ENCODE measurements around the gene FNDC3B.

Gene FNDC3B

GRCh38 chr3:172272698-172273097, 233.3 kb downstream of the FNDC3B start:
- no peak for DNase-seq

- DNase-seq = no peak
These were observed 234.0 kb downstream of the FNDC3B start for GRCh38 chr3:172273378-172273777.

DNA sequence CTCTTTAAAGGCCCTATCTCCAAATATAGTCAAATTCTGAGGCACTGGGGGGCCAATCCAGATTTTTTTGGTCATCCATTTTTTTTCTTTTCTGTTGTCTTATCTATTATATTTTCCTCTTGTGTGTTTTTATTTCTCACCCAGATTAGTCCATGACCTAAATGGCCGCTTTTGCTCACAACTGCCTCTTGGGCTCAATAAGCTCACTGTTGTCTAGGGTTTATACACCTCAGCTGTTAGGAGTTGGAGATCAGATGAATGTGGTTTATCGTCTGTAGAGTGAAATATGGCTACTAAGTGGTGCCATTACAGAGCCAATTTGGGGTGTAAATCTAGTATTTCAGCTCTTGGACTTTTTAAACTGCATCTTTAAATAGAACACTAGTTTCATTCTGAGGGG, 235.5 kb downstream of the FNDC3B start:
- DNase-seq = no peak

DNA sequence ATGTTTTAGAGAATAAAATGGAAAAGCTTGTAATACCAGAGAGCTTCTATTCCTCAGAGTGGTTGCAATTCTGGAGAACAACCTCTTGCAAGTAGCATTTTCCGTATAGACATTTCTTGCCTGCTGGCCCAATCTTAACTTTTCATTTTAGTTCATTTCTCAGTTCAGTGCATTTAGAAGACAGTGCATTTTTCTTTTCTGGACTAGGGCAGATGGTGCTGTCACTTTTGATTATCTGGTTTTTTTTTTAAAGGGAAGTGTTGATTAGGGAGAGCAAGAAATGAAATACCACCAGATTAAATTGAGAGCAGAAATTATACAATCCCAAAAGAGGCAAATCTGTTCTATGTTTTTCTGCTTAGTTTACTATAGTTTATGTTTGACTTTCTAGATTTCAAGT, 236.2 kb downstream of the FNDC3B start:
- no peak for DNase-seq

- no peak for DNase-seq
These were observed 236.7 kb downstream of the FNDC3B start for GRCh38 chr3:172276103-172276502.

DNA sequence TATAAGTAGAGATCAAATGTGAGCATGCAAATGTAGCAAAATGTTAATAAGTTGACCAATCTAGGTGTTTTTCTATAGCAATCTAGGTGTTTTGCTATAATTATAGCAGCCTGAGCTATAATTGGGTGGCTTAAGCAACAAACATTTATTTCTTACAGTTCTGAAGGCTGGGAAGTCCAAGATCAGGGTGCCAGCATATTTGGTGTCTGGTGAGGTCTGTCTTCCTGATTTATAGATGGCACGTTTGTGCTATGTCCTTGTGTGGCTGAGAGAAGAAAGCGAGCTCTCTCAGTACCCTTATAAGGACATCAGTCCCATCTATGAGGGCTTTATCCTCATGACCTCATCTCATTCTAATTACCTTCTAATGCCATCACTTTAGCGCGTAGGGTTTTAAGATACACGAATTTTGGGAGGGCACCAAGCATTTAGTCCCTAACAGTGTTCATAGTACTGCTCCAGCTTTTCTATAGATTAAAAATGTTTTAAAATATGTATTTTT, 237.8 kb downstream of the FNDC3B start:
- no peak for DNase-seq

DNA sequence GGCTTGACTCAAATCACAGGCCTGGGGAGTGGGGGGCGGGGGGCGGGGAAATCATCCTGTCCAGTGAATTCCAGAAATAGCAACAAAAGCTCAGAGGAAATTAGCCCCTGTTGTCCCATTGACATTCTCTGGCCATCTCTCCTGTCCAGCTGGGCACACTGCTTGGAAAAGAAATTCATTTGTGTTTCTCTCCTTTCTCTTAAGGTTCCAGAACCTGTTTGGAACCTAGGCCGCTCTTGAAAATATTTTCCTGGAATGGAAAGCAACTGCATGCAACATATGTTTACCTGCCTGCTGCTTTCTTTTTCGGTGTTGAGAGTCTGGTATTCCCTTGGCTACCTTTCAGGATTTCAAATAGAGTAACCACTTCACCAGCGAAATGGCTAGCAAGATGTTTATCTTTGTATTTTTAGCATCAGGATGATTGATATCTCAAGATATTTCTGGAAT, 239.8 kb downstream of the FNDC3B start:
- no peak for DNase-seq

- DNase-seq = no peak
These were observed 240.6 kb downstream of the FNDC3B start for GRCh38 chr3:172279974-172280373.

DNA sequence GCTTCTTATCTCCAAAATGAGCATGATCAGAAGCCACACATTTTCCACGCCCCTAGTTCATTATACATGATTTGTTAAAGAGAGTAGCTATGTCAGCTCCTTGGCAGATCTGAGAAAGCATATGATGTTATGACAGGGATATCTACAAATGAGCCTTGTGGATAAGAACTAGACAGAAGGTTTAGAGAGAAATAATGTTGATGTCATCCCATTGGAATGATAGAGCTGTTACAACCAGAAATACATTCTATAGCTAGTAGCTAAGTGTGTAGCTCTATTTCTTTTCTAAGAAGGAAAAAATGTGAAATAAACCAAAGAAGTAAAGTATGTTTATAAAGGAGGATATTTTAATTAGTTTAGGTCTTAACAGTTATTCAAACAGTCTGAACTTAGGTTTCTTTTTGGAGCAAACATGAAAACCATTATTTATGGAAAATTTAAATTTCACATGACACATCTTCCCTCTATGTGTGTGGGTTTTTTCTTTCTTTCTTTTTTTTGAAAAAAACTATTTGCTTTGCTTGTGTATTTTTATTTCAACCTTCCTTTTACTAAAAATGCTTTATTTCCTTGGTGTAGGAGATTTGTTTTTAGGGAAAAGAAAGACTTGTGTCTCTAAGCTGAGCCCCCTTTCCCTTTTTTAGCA, 241.2 kb downstream of the FNDC3B start:
- no peak for DNase-seq

DNA sequence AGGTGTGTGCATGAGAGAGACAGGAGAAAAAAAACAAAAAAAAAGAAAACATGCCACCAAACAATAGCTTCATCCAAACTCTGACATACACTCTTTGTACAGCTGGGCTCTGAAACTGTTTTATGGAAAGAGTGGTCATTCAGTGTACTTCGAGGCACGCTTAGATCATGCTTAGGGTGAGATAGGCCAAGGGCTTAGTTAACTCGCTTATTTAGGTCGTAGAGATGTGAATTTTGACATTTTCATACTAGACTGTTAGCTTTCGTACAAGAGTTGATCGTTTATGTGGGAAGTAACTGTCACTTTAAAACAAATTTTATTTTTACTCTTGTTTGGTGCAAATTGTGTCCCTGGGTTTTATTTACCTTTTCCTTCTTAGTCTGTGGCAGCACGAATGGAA, 242.5 kb downstream of the FNDC3B start:
- DNase-seq = no peak

GRCh38 chr3:172282850-172283249, 243.5 kb downstream of the FNDC3B start:
- DNase-seq = no peak

GRCh38 chr3:172283841-172284357, 244.5 kb downstream of the FNDC3B start:
- DNase-seq = no peak

DNA sequence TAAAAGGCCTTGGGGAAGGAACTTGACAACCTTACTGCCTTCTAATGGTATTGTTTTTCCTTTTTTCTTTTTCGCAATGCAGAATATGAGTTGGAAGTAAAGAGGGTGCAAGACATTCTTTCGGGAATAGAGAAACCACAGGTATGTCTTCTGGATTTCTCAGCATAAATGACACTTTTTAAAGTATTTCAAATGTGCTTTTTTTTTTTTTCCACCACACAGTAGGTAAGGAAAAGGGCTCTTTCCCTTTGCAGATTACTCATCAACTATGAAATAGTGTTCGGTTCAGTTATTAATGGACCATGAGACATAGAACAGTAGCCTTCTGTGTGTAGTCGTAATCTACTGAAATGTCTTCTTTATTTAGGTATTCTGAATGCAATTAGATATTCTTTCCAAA, 246.5 kb downstream of the FNDC3B start:
- DNase-seq = no peak

DNA sequence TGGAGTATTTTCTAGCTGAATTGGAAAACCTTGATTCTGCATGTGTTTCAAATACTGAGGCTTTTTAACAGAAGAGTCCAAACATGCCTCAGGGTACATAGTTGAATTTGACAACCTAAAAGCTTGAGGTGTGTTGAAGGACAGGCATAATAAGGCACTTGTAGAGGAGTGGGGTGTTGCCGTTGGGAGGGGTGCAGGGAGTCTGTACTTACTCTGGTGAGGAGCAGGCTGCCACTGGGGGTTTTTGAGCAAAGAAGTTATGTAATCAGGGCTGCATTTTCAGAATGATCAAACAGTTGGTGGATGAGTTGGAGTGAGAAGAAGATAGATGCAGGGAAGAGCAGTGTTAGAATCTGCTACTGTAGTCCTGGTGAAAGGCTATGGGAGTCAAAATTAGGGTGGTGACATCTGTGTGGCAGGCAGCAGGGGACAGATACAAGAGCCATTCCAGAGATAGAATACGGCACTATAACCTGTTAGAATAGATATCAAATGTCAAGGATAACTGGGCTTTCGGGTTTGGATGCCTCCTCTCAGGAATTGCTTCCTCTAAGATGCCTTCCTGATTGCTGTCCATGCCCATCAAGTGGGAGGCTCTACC, 247.3 kb downstream of the FNDC3B start:
- DNase-seq = no peak

DNA sequence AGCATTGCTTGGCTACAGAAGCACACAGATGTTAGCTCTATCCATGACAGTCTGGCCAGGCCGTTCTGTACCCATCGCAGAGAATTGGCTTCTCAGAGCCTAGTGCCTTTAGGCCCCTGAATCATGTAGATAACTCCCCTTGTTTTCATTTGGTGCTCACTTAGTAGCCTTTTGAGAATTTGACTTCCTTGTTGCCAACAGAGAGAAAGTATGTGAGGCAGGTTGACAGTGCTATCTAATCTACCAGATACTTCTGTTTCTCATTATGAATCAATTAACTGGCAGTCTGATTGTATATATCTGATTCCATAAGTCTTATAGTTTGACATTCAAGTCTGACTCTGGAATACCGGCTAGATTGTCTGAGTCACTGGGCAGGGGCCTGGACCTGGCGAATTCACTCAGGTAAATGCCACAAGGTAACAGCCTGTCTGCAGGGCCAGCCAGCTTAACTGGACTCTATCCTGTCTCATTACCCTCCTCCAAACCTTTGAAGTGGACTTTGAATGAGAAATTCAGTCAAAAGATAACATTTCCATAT, 248.6 kb downstream of the FNDC3B start:
- DNase-seq = no peak

DNA sequence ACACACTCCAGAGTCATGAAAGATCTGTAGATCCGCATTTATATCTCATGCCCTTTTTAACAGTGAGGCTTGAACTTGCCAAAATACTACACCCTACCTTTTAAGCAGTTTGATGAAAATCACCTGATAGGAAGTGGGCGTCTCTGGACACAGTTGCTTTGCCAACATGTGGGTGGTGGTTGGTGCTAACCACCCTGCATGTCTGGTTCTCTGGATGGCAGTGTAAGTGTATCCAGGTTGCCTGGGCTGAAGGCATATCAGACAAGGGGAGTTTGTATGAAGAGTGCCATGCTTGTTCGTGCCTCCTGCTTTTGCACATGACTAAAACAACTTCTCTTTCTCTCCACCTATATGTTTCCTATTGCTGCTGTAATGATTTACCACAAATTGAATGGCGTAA, 249.3 kb downstream of the FNDC3B start:
- DNase-seq = no peak

DNA sequence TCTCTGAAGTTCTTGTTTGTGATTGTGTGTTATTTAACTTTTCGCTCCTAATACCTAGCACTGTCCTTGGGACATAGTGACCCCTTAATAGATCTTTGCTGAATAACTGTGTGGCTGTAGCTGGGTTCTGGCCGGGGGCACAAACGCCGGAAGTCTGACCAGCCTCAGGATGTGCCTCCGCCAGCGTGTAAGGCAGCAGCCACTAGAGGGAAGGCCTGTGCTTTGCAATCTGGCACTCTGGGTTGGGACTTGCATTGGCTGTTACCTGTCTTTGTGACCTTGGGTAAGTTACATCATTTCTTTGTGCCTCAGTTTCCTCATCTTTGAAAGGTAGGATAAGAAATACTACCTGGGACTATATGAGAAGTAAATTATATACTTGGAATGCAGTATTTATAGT, 250.2 kb downstream of the FNDC3B start:
- no peak for DNase-seq

DNA sequence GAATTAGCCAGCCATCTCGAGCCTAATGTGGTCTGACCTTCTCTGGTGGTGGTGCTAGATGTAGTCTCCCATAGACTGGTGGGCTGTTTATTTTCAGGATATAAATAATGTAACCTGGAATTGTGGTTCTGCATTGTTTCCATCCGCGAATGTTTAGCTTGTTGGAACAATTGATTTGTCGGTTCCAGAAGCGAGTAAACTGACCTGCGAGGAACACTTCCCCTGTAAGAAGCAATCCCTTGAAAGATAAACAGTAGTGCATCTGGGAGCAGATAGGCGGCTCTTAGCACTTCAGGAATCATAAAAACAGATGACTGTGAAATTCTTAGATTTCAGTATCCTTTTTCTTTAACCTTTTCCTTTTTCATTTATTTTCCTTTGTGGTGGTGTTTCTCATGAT, 251.1 kb downstream of the FNDC3B start:
- DNase-seq = no peak

DNA sequence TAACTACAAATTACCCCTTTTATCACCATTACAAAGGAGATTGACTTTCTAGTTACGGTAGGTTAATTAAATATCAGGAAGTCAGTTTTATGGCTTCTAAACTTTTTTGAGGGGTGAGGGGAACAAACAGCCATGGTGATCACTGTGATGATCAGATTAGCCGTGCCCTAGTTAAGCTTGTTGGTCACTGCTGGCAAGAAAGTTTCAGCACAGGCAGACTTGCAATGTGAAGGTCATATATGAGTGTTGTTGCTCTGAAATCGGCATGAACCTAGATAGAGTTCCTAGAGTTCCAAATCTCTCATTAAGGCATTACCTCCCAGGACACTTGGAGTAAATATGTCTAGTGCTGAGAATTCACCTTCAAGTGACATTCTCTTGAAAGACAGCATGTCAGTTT, 252.3 kb downstream of the FNDC3B start:
- no peak for DNase-seq

- DNase-seq = no peak
These were observed 253.0 kb downstream of the FNDC3B start for GRCh38 chr3:172292422-172292821.

DNA sequence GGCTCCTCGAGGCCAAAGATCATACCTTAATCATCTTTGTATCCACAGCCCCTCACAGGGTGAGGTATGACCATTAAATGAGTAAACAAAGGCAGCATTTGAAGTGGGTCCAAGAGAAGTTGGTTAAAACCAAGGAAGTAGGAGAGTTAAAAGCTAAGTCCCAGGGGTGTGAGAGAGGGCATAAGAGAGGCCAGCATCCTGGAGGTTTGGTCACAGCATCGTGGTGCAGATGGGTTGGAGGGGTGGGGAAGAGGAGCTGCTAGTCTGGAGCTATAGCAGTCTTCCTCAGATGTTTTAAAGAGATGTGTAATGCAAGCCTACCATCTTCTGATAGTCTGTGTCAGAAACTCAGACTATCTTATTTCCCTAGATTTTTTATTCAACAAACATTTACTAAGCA, 253.7 kb downstream of the FNDC3B start:
- DNase-seq = no peak

GRCh38 chr3:172294223-172294806, 254.9 kb downstream of the FNDC3B start:
- no peak for DNase-seq

DNA sequence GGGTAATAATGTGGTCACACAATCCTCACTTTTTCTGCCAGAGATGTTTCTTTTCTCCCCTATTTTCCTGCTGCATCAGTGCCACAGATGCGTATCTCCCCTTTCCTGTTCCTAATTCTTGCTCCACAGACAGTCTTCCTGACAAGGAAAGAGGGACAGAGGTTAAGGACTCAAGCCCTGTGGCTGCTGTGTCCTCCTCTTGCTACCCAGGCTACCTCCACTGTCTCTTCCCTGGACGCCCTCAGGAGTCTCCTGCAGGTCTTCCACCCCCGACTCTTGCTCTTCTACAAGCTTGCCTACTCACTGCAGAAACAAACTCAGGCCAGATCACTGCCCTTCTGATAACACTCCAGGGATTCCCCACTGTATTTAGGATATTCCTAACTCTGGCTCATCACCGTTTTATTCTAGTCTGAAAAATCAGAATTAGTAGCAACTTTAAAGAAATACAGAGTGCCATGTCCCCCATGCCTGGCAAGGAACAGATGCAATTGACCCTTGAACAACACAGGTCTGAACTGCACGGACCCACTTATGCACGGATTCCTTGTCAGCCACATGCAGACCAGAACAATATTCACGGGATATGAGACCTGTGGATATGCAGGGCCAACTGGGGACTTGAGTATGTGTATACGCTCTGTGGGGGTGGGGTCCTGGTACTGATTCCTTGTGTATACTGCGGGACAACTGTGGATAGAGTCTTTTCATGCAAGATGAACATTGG, 257.0 kb downstream of the FNDC3B start:
- DNase-seq = no peak
